ENCODE results near the gene BMP7.

The BMP7 gene

DNA sequence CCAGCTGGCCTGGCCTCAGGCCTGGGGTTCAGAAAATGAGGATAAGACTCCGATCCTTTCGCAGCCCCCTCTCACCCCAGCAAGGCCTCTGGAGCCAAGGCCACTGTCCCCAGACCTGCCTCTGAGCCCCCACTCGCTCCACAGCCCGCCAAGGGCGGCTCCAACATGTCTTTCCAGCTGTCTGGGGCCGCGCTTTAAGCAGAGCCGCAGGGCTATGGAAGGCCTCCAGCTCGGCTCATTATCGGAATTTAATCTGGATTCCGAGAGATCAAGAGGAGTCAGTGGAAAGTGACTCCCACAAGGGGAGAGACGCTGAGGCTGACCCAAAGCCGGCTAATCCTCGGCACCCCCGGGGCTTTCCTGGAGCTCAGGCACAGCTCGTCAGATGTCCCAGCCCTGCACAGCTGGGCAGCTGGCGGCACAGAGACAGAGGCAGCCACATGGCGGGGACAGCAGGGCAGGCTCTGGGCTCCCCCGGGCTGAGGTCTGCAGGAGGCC is 41.8 kb downstream of the BMP7 start:
- no peak for DNase-seq

DNA sequence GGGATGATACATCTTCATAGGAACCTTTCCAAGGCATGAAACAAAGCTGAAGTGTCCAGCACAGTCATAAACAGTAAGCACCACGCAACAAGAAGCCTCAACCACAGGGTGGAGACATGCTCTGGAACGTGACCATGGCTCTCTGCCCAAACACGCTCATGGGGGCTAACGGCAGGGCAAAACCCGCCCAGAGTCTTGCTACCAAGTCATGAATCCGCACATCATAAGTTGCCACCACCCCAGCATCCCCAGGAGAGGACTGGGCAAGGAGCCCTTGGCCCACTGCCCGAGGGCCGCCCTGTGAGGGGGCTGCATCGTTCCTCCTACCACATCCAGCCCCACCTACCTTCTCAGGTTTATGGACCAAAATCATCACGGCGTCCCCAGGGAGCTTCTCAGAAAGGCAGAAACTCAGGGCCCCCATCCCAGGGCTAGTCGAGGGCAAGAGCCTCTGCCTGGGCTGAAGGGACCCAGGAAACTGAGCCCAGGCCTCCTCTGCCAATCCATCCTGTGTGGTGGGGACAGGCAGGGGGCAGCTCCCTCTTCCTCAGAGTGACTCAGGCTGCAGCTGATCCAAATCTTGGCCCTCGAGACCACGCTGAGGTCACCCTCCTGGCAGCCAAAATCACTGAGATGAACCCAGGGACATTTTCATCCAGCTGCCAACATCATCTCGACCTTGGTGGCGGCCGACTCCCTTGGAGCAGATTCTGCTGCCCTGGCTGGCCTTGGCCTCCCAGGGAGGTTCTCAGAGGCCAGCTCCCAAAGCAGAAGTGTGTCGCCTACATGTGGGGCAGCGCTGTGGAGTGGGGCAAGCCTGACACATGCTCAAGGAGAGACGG is 42.6 kb downstream of the BMP7 start:
- DNase-seq, result no peak

DNA sequence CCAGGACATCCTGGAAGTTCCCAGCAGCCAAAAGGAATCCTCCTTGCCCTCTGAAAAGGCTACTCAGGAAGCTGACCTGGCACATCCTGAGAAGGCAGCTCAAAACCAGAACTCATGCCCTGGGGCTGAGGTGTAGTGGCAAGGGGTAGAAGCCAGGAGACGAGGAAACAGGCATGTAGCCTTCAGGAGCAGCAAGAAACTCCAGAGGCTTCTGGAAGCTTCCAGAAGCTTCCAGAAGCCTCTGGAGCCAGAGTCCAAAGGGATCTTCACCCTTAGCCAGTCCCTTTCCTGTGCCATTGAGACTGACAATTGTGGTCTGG is 43.9 kb downstream of the BMP7 start:
- no peak for DNase-seq

GRCh38 chr20:57221916-57222630 is 44.4 kb downstream of the BMP7 start:
- DNase-seq, result no peak

- DNase-seq, result no peak
These were observed 45.9 kb downstream of the BMP7 start for GRCh38 chr20:57220337-57221145.

- no peak for DNase-seq
These were observed 47.3 kb downstream of the BMP7 start for GRCh38 chr20:57219071-57219677.

DNA sequence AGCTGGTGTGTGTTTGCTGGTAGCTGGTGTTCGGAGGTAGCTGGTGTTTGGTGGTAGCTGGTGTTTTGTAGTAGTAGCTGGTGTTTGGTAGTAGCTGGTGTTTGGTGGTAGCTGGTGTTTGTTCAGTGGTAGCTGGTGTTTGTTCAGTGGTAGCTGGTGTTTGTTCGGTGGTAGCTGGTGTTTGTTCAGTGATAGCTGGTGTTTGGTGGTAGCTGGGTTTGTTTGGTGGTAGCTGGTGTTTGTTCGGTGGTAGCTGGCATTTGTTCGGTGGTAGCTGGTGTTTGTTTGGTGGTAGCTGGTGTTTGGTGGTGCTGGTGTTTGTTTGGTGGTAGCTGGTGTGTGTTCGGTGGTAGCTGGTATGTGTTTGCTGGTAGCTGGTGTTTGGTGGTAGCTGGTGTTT is 48.0 kb downstream of the BMP7 start:
- no peak for DNase-seq

DNA sequence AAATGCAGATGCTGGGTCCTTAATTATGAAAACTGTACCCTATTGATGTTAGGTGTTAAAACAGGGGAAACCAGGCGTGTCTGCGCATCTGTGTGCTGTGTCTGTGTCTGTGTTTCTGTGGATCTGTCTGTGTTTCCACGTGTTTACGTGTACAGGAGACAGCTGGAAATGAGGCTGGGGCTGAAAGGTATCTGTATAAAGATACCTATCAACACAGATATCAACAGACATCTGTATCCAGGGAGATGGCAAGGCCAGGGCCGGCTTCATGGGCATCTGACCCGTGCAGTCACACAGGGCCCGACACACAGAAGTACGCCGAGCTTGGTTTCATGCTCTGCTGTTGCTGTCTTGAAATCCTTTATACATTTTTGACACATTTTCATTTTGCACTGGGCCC is 48.6 kb downstream of the BMP7 start:
- DNase-seq, result no peak

DNA sequence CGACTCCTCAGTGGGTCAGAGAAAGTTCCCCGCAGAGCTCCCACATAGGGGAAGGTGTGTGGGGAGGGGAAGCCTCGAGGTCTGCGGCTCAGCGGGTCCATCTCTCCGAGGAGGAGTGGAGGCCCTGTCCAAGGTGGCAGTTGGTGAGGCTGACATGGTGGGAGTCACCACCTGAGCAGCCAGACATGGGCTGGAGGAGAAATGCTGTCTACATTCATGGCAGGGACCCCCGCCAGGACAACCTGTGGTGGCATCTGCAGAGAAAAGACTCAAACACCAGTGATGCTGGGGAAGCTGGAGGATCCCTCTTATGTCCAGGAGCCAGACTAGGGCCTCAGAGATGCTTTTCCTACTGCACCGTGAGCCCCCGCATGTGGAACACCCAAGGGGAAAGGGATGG is 49.8 kb downstream of the BMP7 start:
- no peak for DNase-seq

- DNase-seq, result no peak
These were observed 50.5 kb downstream of the BMP7 start for GRCh38 chr20:57215826-57216471.

GRCh38 chr20:57215426-57215825 is 51.0 kb downstream of the BMP7 start:
- no peak for DNase-seq

DNA sequence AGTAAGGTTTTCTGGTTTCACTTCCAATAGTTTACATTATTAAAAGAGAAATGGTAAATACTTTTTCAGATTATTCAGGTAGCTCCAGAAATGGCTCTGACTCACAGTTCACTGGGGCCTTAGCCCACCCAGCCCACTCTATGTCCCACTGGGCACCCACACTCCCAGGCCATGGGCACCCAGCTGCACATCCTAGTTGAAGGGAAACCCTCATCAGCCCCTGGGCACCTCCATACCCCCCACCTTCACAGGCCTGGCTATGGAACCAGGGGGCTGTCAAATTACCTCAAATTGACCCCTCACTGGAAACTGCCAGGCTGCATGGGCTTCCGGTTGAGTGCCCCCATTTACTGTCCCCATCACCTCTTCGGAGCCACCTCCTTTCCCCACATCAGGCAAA is 51.5 kb downstream of the BMP7 start:
- no peak for DNase-seq

DNA sequence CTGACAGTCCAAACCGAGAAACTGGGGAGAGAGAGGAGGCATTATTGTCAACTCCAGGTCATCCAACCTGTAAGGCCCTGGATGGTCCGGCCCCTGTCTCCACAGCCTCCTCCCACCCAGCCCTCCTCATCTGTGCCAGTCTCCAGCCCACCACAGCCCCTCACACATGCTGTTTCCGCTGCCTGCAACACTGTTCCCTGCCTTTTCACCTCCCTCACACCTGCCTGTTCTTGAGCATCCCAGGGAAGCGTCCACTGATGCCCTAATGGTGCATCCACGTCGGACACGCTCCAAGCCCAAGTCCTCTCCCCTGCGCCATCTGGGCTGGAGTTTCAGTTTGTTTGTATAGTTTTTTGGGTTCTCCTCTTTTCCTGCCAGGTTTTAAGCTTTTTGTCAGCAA is 52.0 kb downstream of the BMP7 start:
- DNase-seq, result no peak

GRCh38 chr20:57213924-57214323 is 52.5 kb downstream of the BMP7 start:
- DNase-seq, result no peak

DNA sequence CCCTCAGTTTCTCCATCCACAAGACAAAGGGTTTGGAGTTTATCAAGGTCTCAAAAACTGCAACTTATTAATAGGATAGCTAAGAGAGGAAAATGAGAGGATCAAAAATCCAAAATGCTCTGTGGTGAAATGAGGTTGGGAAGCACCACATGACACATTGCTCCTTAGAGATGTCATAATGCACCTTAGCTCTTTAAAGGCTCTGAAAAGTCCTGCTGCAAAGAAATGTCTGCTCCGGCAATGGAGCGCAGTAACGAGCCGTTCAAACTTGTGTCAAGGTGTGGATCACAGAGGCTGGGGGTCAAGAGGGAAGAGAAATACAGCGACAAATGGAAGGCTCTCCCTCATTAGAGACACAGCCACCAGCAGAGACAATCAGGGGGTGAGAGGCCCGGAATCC is 53.1 kb downstream of the BMP7 start:
- DNase-seq, result no peak

- no peak for DNase-seq
These were observed 53.7 kb downstream of the BMP7 start for GRCh38 chr20:57212534-57213276.

DNA sequence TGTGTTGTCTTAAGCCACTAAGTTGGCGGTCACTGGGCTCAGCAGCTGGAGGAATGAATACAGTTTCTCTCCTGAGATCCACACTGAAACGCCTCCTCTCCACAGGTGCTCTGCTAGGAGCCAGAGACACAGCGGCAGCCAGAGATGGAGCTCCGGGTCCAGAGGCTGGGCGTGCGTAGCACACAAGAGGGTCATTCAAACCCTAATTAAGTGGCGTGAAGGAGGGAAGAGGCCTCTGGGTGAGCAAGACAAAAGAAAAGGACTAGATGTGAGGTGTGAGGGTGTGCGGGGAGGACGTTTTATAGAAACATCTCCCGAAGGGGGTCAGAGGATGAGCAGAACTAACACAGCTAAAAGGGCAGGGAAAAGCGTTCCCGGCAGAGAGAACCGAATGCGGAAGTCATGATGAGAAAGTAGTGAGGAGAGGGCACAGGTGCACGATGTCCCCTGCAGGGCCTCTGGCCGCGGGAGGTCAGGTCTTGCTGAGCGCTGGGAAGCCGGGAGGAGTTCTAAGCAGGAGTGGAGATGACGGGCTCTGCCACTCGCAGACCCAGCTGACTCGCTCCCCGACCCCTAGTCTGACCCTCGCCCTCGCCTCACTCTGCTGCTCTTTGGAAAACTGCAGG is 54.4 kb downstream of the BMP7 start:
- no peak for DNase-seq

GRCh38 chr20:57211406-57211805 is 55.0 kb downstream of the BMP7 start:
- no peak for DNase-seq

DNA sequence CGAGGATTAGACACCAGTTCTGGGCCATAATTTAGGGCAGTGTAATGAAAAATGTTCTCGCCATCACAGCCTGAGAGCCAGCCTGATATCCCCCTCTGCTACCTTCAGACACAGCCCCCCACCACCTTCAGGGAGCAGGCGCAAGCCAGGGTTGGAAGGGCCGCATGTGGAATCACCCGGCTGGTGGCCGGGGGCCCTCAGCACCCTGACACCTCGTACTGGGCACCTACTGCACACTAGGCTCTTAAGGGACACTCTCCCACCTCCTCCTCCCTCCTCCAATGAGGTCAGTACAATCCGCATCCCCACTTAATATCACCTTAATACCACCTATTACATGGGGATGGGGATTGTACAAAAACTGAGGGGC is 55.5 kb downstream of the BMP7 start:
- no peak for DNase-seq

GRCh38 chr20:57210054-57210910 is 56.2 kb downstream of the BMP7 start:
- no peak for DNase-seq

All from Kasumi-1 (cell line).